SK-N-SH (cell line): ENCODE results near the gene CNTN2. TPM values are rescaled to one million over a fixed set of nuclear protein-coding genes. Genes with fewer than 3 reads are reported as not detected.

Experiments
- CTCF ChIA-PET: fragments of 300-600, 350-600 bp; formaldehyde crosslinking; extraction: SDS; loops from one replicate; lab custom pipeline; 2021; lab: Yijun Ruan, JAX
- POLR2A ChIA-PET: fragments of 350-600 bp; sonication (Branson Sonifier 250); formaldehyde crosslinking; extraction: SDS; loops from one replicate; lab custom pipeline; 2020; ENCODE audit warnings: antibody characterized with exemption, inconsistent platforms; lab: Yijun Ruan, JAX
- DNase-seq: peaks from one replicate; pipeline ENCODE4 v3.0.0; 2012
- H2AFZ ChIP-seq: fragments of 200-600 bp; sonication (generic); 2 replicates; pipeline ENCODE4 v1.8.1; 2016; ENCODE audit warnings: antibody characterized with exemption, mild to moderate bottlenecking, low read depth
- H3F3A ChIP-seq: fragments of 200-600 bp; sonication (generic); replicated peaks from 2 replicates; pipeline ENCODE3; 2016; ENCODE audit warnings: antibody characterized with exemption, mild to moderate bottlenecking; ENCODE audit not compliant: insufficient read depth
- H3K27ac ChIP-seq, 2 experiments: fragments of 200-500 bp in 1 of 2; fragments of 200-600 bp in 1 of 2; sonication (Bioruptor generic) in 1 of 2; sonication (generic), shearing (Covaris generic) in 1 of 2; 2 replicates each; pipeline versions ENCODE4 v1.5.1 to v1.6.1; 2014 to 2016; ENCODE audit warnings: low read depth in 2 of 2, inconsistent platforms in 1 of 2, low read length in 1 of 2, mild to moderate bottlenecking in 1 of 2, mixed read lengths in 1 of 2
- H3K27me3 ChIP-seq: fragments of 200-600 bp; sonication (generic), shearing (Covaris generic); 2 replicates; pipeline ENCODE4 v1.6.1; 2016; ENCODE audit warnings: mixed run types; ENCODE audit not compliant: insufficient read depth
- H3K36me3 ChIP-seq, 2 experiments: fragments of 200-500 bp in 1 of 2; fragments of 200-600 bp in 1 of 2; sonication (Bioruptor generic) in 1 of 2; sonication (generic) in 1 of 2; replicated peaks in 1 of 2; 2 replicates each; pipeline versions ENCODE3 to v1.5.1; 2014 to 2016; ENCODE audit warnings: low read length in 1 of 2, mild to moderate bottlenecking in 1 of 2; ENCODE audit not compliant: insufficient read depth in 2 of 2, control insufficient read depth in 1 of 2
- H3K4me1 ChIP-seq, 2 experiments: fragments of 200-500 bp in 1 of 2; fragments of 200-600 bp in 1 of 2; sonication (Bioruptor generic) in 1 of 2; sonication (generic), shearing (Covaris generic) in 1 of 2; 2 replicates each; pipeline versions ENCODE4 v1.5.1 to v1.6.1; 2014 to 2016; ENCODE audit warnings: low read depth in 1 of 2, low read length in 1 of 2, mixed run types in 1 of 2; ENCODE audit not compliant: insufficient read depth in 2 of 2, control insufficient read depth in 1 of 2
- H3K4me2 ChIP-seq: fragments of 200-600 bp; sonication (generic), shearing (Covaris generic); 2 replicates; pipeline ENCODE4 v1.6.1; 2017; ENCODE audit warnings: mixed run types
- H3K4me3 ChIP-seq, 2 experiments: fragments of 200-500 bp in 1 of 2; fragments of 200-600 bp in 1 of 2; sonication (Bioruptor generic) in 1 of 2; sonication (generic), shearing (Covaris generic) in 1 of 2; 2 replicates each; pipeline versions ENCODE4 v1.5.1 to v1.8.1; 2014 to 2016; ENCODE audit warnings: low read depth in 2 of 2, inconsistent platforms in 1 of 2, low read length in 1 of 2, mild to moderate bottlenecking in 1 of 2, mixed read lengths in 1 of 2, moderate library complexity in 1 of 2
- H3K79me2 ChIP-seq: fragments of 200-600 bp; sonication (generic); 2 replicates; pipeline ENCODE4 v1.8.1; 2017; ENCODE audit warnings: mild to moderate bottlenecking; ENCODE audit not compliant: insufficient read depth
- H3K9ac ChIP-seq: fragments of 200-600 bp; sonication (generic); 2 replicates; pipeline ENCODE4 v1.6.1; 2017; ENCODE audit warnings: mixed run types
- H3K9me2 ChIP-seq: fragments of 200-600 bp; sonication (generic); 2 replicates; pipeline ENCODE4 v1.6.1; 2017; ENCODE audit warnings: mixed run types
- H3K9me3 ChIP-seq: fragments of 200-600 bp; sonication (generic); 2 replicates; pipeline ENCODE4 v1.6.1; 2017; ENCODE audit warnings: mixed run types, mild to moderate bottlenecking, moderate library complexity
- H4K20me1 ChIP-seq: fragments of 200-600 bp; sonication (generic); 2 replicates; pipeline ENCODE4 v1.6.1; 2017; ENCODE audit warnings: mild to moderate bottlenecking, mixed run types; ENCODE audit not compliant: insufficient read depth
- CHD2 ChIP-seq: fragments of 150-350 bp; IDR thresholded peaks from 2 replicates; pipeline ENCODE4 v1.6.1; 2018; ENCODE audit warnings: low read length; ENCODE audit not compliant: partially characterized antibody
- ELF1 ChIP-seq: IDR thresholded peaks from 2 replicates; pipeline ENCODE4 v1.4.0; 2012
- EP300 ChIP-seq, 2 experiments: IDR thresholded peaks; 2 replicates each; pipeline versions ENCODE4 v1.4.0 to v1.6.1; 2012; ENCODE audit warnings: borderline replicate concordance in 1 of 2, low read depth in 1 of 2, low read length in 1 of 2
- EZH2phosphoT487 ChIP-seq: fragments of 200-600 bp; sonication (generic); IDR thresholded peaks from 2 replicates; pipeline ENCODE4 v1.6.1; 2017; ENCODE audit warnings: low read depth, mixed run types, mild to moderate bottlenecking, antibody characterized with exemption, moderate library complexity, borderline replicate concordance
- FOSL2 ChIP-seq: IDR thresholded peaks from 2 replicates; pipeline ENCODE4 v1.4.0; 2012; ENCODE audit warnings: low read depth, mild to moderate bottlenecking, moderate library complexity, borderline replicate concordance
- FOXJ3 ChIP-seq: sonication (generic); formaldehyde crosslinking; IDR thresholded peaks from 2 replicates; pipeline ENCODE4 v1.5.1; 2020; ENCODE audit warnings: mild to moderate bottlenecking, missing genetic modification reagents
- GABPA ChIP-seq: IDR thresholded peaks from 2 replicates; pipeline ENCODE4 v1.4.0; 2012; ENCODE audit warnings: low read depth, mild to moderate bottlenecking
- GATA2 ChIP-seq: sonication (generic); formaldehyde crosslinking; IDR thresholded peaks from 2 replicates; pipeline ENCODE4 v1.5.0; 2020; ENCODE audit warnings: mild to moderate bottlenecking, missing genetic modification reagents
- JUND ChIP-seq: IDR thresholded peaks from 2 replicates; pipeline ENCODE4 v1.4.0; 2012
- MXI1 ChIP-seq: IDR thresholded peaks from 2 replicates; pipeline ENCODE4 v1.6.1; 2012; ENCODE audit warnings: mild to moderate bottlenecking, low read depth, low read length, improper control_type of control experiment
- NFIC ChIP-seq: IDR thresholded peaks from 2 replicates; pipeline ENCODE4 v1.4.0; 2012; ENCODE audit warnings: borderline replicate concordance
- NRF1 ChIP-seq: IDR thresholded peaks from 2 replicates; pipeline ENCODE4 v1.6.1; 2012; ENCODE audit warnings: low read depth, mild to moderate bottlenecking, low read length
- SIN3A ChIP-seq: IDR thresholded peaks from 2 replicates; pipeline ENCODE4 v1.6.1; 2012; ENCODE audit warnings: low read depth, mild to moderate bottlenecking, low read length, moderate library complexity, borderline replicate concordance
- TCF12 ChIP-seq: IDR thresholded peaks from 2 replicates; pipeline ENCODE4 v1.4.0; 2012
- TEAD4 ChIP-seq: IDR thresholded peaks from 2 replicates; pipeline ENCODE4 v1.4.0; 2012; ENCODE audit warnings: mild to moderate bottlenecking, borderline replicate concordance; ENCODE audit not compliant: insufficient read depth
- WGBS: methylation state at CpG from one replicate; pipeline ENCODE4 v1.1.6; 2017; ENCODE audit warnings: low lambda C conversion rate; 5-methylcytosine and 5-hydroxymethylcytosine counted together
- polyA plus RNA-seq, 3 experiments: library from polyadenylated mRNA; depleted of rRNA; stranded (reverse); fragments of >200 nt; gene quantifications; 2 replicates each; pipeline ENCODE4 v1.2.3, GENCODE V29; 2012
- TF ChIP-seq, protein P1 (sequence below): IDR thresholded peaks from 2 replicates; pipeline ENCODE4 v1.4.0; 2012; ENCODE audit warnings: low read depth
- TF ChIP-seq, protein P2 (sequence below): IDR thresholded peaks from 2 replicates; pipeline ENCODE4 v1.6.1; 2012; ENCODE audit warnings: mild to moderate bottlenecking, low read depth, low read length, moderate library complexity

The CNTN2 gene
- polyA plus RNA-seq, 1 of the 3 experiments (the other 2 are of a cell fraction): 0.02 TPM

DNA sequence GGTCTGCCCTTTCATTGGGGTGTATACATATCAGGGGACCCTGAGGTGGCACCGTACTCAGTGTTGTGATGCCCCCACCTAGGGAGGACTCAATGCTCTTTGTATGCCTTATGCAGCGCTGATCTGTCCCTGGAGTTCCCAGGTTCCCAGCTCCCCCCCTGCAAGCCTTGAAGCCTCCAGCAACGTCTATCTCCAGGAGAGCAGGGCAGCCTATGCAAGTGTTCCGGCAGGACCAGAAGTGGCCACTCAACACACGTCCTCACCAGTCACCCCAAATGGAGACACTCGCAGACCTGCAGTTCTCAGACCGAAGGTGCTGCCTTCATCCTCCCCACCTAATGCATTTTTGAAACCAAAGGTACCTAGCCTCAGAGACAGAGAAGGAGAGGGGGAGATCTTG, 25.2 kb upstream of the CNTN2 start:
- 56% methylated on average over 3 of the region's 7 CpGs for WGBS
- TF ChIP-seq TCF12: no peak
- TF ChIP-seq, protein P1, sequence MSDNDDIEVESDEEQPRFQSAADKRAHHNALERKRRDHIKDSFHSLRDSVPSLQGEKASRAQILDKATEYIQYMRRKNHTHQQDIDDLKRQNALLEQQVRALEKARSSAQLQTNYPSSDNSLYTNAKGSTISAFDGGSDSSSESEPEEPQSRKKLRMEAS: no peak
- no peak for TF ChIP-seq CHD2
- TF ChIP-seq GATA2 (CRISPR knock-in tag): no peak
- TF ChIP-seq FOXJ3 (CRISPR knock-in tag): no peak
- TF ChIP-seq JUND: no peak
- TF ChIP-seq EP300 (IDR thresholded peaks at IDR 0.05; ENCODE audit: borderline replicate concordance in 1 of 2, low read depth in 1 of 2, low read length in 1 of 2): no peak
- TF ChIP-seq TEAD4: no peak
- TF ChIP-seq, protein P2, sequence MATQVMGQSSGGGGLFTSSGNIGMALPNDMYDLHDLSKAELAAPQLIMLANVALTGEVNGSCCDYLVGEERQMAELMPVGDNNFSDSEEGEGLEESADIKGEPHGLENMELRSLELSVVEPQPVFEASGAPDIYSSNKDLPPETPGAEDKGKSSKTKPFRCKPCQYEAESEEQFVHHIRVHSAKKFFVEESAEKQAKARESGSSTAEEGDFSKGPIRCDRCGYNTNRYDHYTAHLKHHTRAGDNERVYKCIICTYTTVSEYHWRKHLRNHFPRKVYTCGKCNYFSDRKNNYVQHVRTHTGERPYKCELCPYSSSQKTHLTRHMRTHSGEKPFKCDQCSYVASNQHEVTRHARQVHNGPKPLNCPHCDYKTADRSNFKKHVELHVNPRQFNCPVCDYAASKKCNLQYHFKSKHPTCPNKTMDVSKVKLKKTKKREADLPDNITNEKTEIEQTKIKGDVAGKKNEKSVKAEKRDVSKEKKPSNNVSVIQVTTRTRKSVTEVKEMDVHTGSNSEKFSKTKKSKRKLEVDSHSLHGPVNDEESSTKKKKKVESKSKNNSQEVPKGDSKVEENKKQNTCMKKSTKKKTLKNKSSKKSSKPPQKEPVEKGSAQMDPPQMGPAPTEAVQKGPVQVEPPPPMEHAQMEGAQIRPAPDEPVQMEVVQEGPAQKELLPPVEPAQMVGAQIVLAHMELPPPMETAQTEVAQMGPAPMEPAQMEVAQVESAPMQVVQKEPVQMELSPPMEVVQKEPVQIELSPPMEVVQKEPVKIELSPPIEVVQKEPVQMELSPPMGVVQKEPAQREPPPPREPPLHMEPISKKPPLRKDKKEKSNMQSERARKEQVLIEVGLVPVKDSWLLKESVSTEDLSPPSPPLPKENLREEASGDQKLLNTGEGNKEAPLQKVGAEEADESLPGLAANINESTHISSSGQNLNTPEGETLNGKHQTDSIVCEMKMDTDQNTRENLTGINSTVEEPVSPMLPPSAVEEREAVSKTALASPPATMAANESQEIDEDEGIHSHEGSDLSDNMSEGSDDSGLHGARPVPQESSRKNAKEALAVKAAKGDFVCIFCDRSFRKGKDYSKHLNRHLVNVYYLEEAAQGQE: no peak
- no peak for TF ChIP-seq GABPA
- TF ChIP-seq EZH2phosphoT487: no peak
- no peak for TF ChIP-seq FOSL2
- TF ChIP-seq SIN3A: no peak
- TF ChIP-seq NFIC: no peak
- no peak for TF ChIP-seq MXI1
- no peak for TF ChIP-seq ELF1
- no peak for TF ChIP-seq NRF1
- no peak overlapping the region for H3K4me3 ChIP-seq

More for the DNA sequence above, 25.2 kb upstream of the CNTN2 start:
- no peaks in the 10 kb centered on the region for H3F3A ChIP-seq
- H3K36me3 ChIP-seq: no peaks in the 10 kb centered on the region
- no peak overlapping the region for H3K9ac ChIP-seq
- ChIA-PET POLR2A (no interaction called here), CTCF (interaction anchor here (1.3 to 6.1 kb wide), 2 partner anchors 29 to 44 kb away, joined by 7 to 49 read pairs; no protein-coding TSS in a partner anchor)
- no peak overlapping the region for H3K27ac ChIP-seq
- H4K20me1 ChIP-seq: no peaks in the 10 kb centered on the region
- DNase-seq: no peak
- no peaks in the 10 kb centered on the region for H3K27me3 ChIP-seq
- H3K4me2 ChIP-seq: no peak overlapping the region
- no peaks in the 10 kb centered on the region for H3K79me2 ChIP-seq
- H3K9me3 ChIP-seq: no peaks in the 10 kb centered on the region
- peaks cover 0 to 17% of the 10 kb centered on the region in 2 experiments; a peak in 3 of 4 replicates for H3K4me1 ChIP-seq
- no peak overlapping the region for H2AFZ ChIP-seq
- H3K9me2 ChIP-seq: no peaks in the 10 kb centered on the region
